HFFc6 (cell line): ENCODE data around the gene ANP32D. TPM values are rescaled to one million over a fixed set of nuclear protein-coding genes. Genes with fewer than 3 reads are reported as not detected.
"Not testable (repeated sequence)": the region's sequence is repeated elsewhere in the genome, so short reads cannot be mapped to it uniquely, and the experiment has no call there.

Experiments used
- DNase-seq: peaks from one replicate; pipeline ENCODE4 v3.0.0-alpha.2; 2018
- H3K27ac Mint-ChIP-seq: 2 replicates; pipeline ENCODE4 v1.8.0; 2020; ENCODE audit warnings: mild to moderate bottlenecking, mixed read lengths
- H3K27me3 Mint-ChIP-seq: 2 replicates; pipeline ENCODE4 v1.8.0; 2021; ENCODE audit warnings: mild to moderate bottlenecking, moderate library complexity, mixed read lengths; ENCODE audit not compliant: insufficient read depth
- H3K36me3 Mint-ChIP-seq: 2 replicates; pipeline ENCODE4 v1.8.0; 2021; ENCODE audit warnings: low read depth, mixed read lengths
- H3K4me1 Mint-ChIP-seq: 2 replicates; pipeline ENCODE4 v1.8.0; 2020; ENCODE audit warnings: low read depth, mixed read lengths
- H3K4me3 Mint-ChIP-seq: 2 replicates; pipeline ENCODE4 v1.8.0; 2020; ENCODE audit warnings: mild to moderate bottlenecking, moderate library complexity, mixed read lengths
- H3K9me3 Mint-ChIP-seq: 2 replicates; pipeline ENCODE4 v1.8.0; 2020; ENCODE audit warnings: mild to moderate bottlenecking, mixed read lengths
- long read RNA-seq: library from polyadenylated mRNA; unstranded; transcript quantifications from one replicate; pipeline ENCODE4 v2.0.0, GENCODE V29; 2019
- total RNA-seq, 6 experiments: library from RNA; stranded (reverse); fragmentation: NEBNext Ultra II Directional; extraction: Animal tissue kit (Norgen Biotek cat#: 25700); gene quantifications; 2 replicates in 1 of 6; 3 replicates in 5 of 6; pipeline ENCODE4 v1.2.3, GENCODE V29; 2021
- TF ChIP-seq, protein P1 (sequence below): fragments of 200-600 bp; sonication (generic); IDR thresholded peaks from 2 replicates; pipeline ENCODE4 v1.5.0; 2021; ENCODE audit warnings: antibody characterized with exemption, mild to moderate bottlenecking

Gene ANP32D
- total RNA-seq, result not detected
- long read RNA-seq, result 0 reads

DNA sequence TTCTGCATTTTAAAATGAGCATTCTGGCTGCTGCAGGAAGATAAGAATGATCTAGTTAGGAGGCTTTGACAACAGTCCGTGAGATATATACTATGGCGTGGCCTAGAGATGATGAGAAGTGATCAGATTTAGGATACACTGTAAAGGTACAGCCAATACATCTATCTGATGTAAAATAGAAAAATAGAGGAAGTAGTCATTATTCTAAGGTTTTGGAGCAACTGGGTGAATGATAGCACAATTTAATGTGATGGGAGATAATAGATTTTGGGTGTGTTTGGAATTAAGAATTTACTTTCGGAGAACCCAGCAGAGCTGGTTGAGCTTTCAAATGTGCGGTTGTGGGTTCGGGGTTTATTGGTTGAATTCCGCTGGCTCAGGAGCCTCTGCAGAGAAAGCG is at the start of gene ANP32D:
TSS of gene ANP32D (plus strand) at position 301 of the 400 bp plus-strand sequence. CDS start 106 bp downstream, outside the sequence.
- no peak within 1 kb of the TSS for H3K27ac Mint-ChIP-seq
- no peaks in the 10 kb centered on the region for H3K4me1 Mint-ChIP-seq
- H3K4me3 Mint-ChIP-seq, result no peak within 1 kb of the TSS
- no peak for DNase-seq
- peaks cover 13% of the 10 kb centered on the region for H3K27me3 Mint-ChIP-seq
- H3K9me3 Mint-ChIP-seq, result peaks cover 37% of the 10 kb centered on the region
- H3K36me3 Mint-ChIP-seq, result peaks cover 4% of the 10 kb centered on the region; the same call in 1 of the 2 replicates
- TF ChIP-seq, protein P1, sequence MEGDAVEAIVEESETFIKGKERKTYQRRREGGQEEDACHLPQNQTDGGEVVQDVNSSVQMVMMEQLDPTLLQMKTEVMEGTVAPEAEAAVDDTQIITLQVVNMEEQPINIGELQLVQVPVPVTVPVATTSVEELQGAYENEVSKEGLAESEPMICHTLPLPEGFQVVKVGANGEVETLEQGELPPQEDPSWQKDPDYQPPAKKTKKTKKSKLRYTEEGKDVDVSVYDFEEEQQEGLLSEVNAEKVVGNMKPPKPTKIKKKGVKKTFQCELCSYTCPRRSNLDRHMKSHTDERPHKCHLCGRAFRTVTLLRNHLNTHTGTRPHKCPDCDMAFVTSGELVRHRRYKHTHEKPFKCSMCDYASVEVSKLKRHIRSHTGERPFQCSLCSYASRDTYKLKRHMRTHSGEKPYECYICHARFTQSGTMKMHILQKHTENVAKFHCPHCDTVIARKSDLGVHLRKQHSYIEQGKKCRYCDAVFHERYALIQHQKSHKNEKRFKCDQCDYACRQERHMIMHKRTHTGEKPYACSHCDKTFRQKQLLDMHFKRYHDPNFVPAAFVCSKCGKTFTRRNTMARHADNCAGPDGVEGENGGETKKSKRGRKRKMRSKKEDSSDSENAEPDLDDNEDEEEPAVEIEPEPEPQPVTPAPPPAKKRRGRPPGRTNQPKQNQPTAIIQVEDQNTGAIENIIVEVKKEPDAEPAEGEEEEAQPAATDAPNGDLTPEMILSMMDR, result no peak

DNA sequence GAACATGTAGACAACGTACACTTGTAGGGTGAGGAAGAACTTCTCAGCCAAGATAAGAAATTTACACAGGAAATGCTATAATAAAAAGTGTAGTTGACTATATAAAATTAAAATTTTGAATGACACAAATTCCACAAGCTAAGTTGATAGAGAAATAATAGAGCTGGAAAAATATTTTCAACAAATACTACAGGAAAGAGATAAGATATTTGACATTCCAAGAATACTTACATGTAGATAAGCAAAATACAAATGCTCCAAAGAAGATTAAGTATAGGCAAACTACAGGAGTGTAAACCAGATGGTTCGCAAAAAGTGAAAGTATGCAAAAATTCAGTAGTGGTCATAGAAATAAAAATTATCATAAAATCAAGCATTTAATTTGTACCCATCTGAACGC is 49.2 kb upstream of the ANP32D start:
- Mint-ChIP-seq H3K27me3 (no peaks in the 10 kb centered on the region), H3K9me3 (no peaks in the 10 kb centered on the region), H3K36me3 (no peaks in the 10 kb centered on the region), H3K4me1 (no peaks in the 10 kb centered on the region), H3K27ac (no peak overlapping the region), H3K4me3 (no peak overlapping the region)
- no peak for DNase-seq
- TF ChIP-seq, protein P1, result no peak

DNA sequence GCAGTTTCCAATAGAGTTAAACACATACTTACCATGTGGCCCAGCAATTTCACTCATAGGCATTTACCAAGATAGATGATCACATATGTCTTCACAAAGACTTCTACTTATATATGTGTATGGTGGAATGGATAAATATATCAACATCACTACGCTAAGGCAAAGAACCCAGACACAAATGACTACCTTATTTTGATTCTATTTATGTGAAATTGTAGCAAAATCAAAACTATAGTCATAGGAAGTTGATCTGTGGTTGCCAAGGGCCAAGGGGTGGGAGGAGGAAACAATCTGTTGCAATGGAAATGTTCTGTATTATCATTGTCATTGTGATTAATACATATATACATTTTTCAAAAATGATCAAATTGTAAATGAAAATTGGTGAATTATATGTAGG is 47.7 kb upstream of the ANP32D start:
- Mint-ChIP-seq H3K4me1 (no peaks in the 10 kb centered on the region), H3K9me3 (no peaks in the 10 kb centered on the region), H3K27me3 (no peaks in the 10 kb centered on the region)

DNA sequence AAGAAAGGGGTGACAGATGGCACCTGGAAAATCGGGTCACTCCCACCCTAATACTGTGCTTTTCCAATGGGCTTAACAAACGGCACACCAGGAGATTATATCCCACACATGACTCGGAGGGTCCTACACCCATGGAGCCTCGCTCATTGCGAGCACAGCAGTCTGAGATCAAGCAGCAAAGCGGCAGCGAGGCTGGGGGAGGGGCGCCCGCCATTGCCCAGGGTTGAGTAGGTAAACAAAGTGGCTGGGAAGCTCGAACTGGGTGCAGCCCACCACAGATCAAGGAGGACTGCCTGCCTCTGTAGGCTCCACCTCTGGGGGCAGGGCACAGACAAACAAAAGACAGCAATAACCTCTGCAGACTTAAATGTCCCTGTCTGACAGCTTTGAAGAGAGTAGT is 38.3 kb upstream of the ANP32D start:
- not testable (repeated sequence) for H3K27me3 Mint-ChIP-seq, H3K9me3 Mint-ChIP-seq, H3K4me1 Mint-ChIP-seq, H3K4me3 Mint-ChIP-seq, DNase-seq, H3K27ac Mint-ChIP-seq, H3K36me3 Mint-ChIP-seq

More for the DNA sequence above, 47.7 kb upstream of the ANP32D start:
- TF ChIP-seq, protein P1, result no peak
- H3K36me3 Mint-ChIP-seq, result no peaks in the 10 kb centered on the region
- DNase-seq, result no peak
- no peak overlapping the region for H3K4me3 Mint-ChIP-seq
- H3K27ac Mint-ChIP-seq, result no peak overlapping the region

DNA sequence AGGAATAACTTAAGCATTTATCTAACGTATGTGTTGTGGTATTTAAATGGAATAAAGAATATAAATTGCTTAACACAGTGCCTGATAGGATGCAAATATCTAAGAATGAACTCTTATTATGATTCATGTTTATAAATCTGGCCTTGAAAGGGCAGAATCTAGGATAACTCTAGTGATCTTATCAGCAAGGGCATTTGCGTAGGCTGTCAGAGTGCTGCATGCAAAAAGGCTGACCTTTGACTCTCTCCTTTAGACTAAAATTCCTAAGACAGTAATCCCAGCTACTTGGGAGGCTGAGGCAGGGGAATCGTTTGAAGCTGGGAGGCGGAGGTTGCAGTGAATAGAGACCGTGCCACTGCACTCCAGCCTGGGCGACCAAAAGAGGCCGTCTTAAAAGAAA is 31.3 kb upstream of the ANP32D start:
- TF ChIP-seq, protein P1, result no peak
- no peak overlapping the region for H3K27ac Mint-ChIP-seq
- no peaks in the 10 kb centered on the region for H3K9me3 Mint-ChIP-seq
- no peak for DNase-seq
- peaks cover 19% of the 10 kb centered on the region for H3K27me3 Mint-ChIP-seq
- H3K36me3 Mint-ChIP-seq, result no peaks in the 10 kb centered on the region
- no peaks in the 10 kb centered on the region for H3K4me1 Mint-ChIP-seq
- no peak overlapping the region for H3K4me3 Mint-ChIP-seq

DNA sequence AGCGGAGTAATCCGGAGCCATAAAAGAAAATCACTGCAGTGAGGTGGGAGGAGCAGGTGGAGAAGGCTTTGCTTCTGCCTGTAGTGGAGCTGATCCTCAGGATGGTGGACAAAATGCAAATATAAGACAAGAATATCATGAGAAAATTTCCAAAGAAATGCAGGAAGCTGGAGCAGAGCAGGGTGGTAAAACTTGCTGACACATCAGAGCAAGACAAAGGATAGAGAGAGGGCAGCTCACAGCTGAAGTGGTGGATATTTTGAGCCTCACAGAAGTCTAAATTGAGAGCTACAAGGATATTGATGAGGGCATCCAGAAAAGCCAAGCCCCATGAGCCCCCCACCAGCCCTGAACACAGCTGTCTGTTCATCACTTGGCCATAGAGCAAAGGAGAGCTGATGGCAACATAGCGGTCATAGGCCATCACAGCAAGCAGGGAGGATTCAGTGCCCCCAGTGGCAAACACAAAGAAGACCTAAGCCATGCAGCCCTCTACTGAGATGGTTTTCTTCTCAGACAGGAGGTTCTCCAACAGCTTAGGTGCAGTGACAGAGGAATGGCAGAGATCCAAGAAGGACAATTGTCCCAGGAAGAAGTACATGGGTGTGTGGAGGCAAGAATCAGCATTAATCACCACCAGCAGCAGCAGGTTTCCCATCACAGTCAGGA is 30.0 kb upstream of the ANP32D start:
- no peaks in the 10 kb centered on the region for H3K9me3 Mint-ChIP-seq
- peaks cover 19% of the 10 kb centered on the region for H3K27me3 Mint-ChIP-seq
- no peaks in the 10 kb centered on the region for H3K4me1 Mint-ChIP-seq
- no peak overlapping the region for H3K27ac Mint-ChIP-seq
- TF ChIP-seq, protein P1, result no peak
- no peaks in the 10 kb centered on the region for H3K36me3 Mint-ChIP-seq
- H3K4me3 Mint-ChIP-seq, result no peak overlapping the region
- DNase-seq, result no peak
